ENCODE data around the gene CCDC33.

Gene CCDC33

DNA sequence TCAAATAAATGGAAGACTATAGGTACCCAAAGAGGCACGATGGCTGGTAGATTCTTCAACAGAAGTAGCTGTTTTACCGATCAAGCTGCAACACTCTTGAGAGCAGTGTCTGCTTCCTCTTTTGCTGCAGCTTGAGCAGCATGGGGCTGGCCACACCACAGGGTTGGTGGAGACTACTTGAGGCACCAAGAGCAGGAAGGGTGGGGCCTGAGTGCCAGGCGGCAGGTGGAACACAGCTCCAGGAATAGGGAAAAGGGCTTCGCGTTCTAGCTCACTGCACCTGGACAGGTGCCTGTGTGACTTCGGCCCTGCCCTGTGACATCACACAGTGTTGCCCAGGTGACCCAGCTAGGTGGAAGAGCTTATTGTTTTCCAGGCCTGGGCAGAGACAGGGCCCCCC is at the start of gene CCDC33:
CCDC33 (plus strand) TSS at position 365 of the 400 bp plus-strand sequence. CDS start 394 bp downstream, outside the sequence.
- no peak for DNase-seq (ENCODE audit: low read depth)

DNA sequence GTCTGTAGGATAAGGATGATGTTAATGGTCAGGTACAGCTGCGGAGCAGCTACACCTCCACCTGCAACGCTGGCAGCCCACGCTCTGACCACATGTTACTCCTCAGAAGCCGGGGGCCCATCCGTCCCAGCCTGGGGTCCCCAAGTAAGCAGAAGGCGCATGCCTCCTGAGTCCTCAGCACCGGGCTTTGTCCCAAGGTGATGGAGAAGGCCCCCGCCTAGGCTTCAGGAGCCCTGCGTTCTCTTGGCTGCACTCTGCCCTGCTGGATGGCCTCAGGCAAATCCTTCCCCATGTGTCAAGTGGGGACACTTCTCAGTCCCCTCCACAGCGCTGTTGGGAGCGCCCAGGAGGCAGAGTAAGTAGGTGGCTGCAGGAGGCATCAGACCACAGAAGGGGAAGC is 47.9 kb upstream of the CCDC33 start:
- DNase-seq (ENCODE audit: low read depth): no peak

DNA sequence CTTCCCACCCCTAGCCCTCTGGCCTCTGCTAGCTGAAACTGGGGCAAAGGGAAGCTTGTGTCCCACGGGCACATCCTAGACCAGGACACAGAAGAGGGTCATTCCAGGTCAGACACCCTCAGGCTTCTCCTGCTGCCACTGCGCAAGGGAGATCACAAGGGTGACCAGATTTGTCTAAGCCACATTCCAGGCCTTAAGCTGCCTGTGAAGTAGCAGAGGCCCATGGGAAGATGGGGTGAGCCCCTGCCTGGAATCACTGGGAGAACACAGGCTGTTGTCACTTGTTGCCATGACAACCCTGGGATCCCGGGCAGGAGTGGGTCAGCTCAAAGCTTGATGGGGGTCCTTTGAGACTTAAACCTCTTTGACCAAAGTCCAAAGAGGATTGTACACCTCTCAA is 44.3 kb upstream of the CCDC33 start:
- no peak for DNase-seq (ENCODE audit: low read depth)

DNA sequence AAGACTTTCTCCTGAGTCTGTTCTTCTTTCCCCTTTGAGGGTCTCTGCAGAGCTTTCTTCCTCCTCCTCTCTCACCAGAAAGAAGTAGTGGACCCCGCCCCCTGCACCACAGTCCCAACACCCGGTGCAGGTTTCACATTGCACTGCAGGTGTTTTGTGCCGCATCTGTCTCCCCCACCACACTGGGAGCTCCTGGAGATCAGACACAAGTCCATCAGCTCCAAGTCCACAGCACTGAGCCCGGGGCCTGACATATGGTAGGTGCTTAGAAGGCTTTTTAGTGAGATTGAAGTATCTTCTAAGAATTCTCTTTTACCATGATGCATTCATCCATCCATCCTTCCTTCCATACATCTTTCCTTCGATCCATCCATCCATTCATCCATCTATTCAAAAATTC is 43.4 kb upstream of the CCDC33 start:
- no peak for DNase-seq (ENCODE audit: low read depth)

DNA sequence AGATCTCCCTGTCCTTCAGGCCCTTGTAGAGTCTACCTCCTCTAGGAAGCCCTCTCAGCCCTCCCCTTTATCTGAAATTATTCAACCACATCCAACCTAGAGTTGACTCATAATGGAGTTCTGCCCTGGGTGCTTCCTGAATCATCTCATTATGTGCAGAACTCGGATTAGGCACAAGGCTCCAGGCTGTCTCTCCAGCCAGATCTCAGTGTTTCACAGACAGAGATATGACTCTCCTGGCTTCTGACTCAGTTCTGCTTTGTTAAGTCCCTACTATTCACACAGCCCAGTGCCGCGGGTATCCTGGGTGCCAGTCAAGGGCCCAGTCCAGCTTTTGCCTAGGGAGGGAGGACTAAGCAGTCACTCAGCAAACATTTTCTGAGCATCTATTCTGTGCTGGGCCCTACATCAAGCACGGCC is 42.8 kb upstream of the CCDC33 start:
- peak; percentile 80 for DNase-seq (ENCODE audit: low read depth)

DNA sequence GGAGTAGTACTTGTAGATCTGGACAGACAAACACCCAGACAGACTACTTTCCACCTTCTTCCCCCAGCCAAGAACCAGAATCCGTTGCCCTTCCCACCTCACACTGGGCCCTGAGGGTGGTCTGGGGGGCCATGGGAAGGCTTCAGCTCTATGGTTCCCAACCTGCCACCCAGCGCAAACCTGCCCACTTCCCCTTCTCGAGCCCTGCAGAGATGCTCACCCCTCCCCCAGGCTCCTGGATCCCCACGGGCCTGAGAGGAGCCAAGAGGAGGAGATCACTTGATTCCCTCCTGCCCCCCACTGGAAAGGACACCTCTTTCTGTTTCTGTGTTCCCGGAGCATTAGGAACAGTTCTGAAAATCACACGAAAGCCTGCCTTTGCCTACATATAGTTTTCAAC is 42.2 kb upstream of the CCDC33 start:
- no peak for DNase-seq (ENCODE audit: low read depth)

DNA sequence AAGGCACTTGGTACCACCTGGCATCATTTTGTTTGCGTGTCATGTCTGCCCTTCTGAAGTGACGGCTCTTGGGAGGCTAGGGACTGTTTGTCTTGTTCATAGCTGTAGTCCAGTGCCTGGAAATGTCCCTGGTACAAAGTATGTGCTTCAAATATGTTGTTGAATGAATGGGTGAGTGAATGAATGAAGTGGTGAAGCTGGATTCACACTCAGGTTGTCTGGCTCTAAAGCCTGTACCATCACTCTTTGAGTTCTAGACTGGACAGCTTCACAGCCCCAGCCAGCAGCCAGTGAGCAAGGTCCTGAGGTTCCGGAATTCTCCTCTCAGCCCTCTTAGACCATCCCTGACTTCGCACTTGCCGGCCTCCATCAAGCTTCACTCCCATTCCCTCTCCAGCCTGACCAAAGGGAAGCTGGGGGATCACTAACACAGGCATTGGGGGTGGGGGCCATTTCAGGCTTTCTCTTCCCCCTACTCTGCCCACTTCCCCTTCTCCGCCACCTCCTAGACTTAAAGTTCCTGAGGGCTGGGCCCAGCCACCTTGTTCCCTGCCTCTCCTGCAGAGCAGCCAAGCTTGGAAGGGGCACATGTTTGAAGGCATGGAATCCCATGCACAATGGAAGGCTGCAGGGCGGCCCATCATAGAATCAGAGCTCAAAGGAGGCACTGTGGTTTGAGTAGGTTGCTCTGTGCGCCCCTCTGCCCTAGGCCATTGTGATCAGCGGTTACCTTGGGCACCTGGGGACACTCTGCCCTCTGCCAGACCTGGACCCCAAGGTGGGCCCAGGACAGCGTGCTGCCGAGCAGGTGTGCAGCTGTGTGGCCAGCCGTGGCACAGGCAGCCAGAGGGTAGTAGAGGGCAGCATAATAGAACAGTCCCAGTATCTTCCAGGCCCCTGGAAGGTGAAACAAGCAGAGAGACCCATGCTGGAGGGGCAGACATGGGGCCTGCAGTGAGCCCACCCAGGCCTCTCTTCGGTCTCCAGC is 41.3 kb upstream of the CCDC33 start:
- DNase-seq (ENCODE audit: low read depth): no peak

DNA sequence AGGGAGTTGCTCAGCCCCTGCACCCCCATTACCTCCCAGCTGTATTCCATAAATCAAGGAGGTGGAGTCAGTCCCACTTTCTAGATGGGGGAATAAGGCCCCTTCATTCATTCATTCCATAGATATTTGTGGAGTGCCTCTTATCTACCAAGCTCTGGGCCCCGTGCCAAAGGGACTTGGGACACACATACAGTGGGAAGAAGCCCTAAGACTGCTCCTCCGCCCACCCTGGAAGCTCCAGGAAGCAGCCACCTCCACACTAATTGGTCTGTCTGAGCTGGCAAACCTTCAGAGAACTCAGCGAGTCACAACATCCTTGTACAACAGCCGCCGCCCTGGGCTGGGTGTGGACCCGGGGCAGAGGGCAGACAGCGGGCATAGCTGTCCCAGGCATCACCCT is 40.0 kb upstream of the CCDC33 start:
- DNase-seq (ENCODE audit: low read depth): peak; percentile 100

DNA sequence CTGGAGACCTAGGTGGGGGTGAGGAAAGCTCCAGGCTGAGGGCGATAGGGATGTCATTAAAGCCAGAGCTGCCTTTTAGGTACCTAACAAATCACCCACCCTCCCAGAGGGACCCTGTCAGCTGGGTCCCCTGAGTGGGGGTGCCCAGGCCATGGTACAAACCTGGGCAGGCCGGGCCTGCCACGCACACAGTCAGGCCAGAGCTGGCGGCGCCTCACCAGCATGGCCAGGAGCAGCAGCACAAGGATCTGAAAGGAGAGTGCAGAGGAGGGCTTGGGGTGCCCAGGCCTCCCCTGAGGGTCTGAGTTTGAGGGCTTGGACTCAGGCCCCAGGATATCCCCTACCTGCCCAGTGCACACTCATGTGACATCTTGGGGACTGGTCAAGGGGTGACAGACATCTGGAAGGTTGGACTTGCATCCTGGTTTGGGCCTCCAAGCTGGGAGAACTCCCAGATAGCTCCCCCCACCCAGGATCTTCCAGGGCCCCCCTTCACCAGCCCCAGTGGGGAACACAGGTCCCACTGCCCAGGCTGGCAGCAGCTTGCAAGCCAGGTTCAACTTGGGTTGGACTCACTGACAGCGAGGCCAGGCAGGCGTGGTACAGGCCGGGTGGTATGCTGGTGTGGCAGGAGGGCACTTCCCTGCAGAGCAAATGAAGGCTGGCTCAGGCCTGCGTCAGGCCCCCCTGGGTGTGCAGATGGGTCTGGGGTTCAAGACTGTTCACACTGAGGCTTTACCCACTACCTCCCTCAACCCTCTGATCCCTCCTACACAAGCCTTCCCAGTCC is 38.8 kb upstream of the CCDC33 start:
- no peak for DNase-seq (ENCODE audit: low read depth)

DNA sequence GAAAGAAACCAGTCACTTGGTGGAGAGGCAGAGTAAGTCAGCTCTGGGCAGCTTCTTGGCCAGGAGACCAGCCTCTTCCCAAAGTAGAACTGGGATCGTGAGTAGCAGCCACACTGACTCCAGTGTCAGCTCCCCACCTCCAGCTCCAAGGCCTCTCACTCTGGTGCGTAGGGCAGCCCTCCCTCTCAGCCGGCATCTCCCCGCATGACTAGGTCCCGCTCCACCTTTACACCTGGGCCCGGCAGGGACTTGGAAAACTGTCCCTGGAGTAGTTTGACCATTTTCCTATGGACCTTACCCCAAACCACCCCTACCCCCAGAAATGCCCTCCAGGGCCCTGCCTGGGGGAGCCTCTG is 36.9 kb upstream of the CCDC33 start:
- no peak for DNase-seq (ENCODE audit: low read depth)

DNA sequence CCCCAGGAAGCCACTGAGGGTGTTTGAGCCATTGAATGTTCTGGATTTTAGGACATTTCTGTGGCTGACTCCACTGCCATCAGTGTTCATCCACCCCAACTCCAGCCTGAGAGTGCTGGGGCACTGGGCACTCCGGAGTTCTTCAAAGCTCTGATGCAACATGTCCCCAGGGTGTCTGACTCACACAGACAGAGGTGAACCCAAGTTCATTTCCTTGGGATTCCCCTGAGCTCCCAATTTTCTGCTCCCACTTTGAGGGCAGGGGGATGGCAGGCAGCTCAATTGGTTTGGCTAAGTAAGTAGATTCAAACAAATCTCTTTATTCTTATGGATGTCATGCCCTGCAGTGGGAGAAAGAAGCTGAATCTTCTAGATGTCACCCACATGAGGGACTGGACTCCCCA is 35.7 kb upstream of the CCDC33 start:
- no peak for DNase-seq (ENCODE audit: low read depth)

DNA sequence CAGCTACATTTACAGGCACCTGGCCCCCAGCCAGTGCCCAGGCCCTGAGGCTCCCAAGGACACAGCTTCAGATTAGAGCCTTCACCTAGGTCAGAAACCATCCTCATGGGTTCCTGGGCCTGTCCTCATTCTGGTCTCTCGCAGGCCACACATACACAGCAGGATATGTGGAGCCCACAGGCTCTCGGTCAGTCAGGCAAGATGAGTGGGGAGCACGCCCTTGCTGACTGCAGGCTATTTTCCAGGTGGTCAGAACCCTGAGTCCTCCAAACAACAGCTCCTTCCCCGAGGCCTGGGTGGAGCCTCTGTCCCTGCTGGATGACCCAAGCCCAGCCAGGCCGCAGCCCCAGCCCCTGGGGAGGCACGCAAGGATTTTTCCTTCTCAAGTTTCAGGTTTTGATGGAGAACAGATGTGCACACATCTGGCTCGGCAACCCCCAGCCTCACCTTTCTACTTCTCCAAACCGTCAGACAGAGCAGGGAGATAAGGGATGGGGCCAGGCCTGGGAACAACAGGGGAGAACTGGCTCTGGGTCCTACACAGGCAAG is 35.2 kb upstream of the CCDC33 start:
- DNase-seq (ENCODE audit: low read depth): no peak

DNA sequence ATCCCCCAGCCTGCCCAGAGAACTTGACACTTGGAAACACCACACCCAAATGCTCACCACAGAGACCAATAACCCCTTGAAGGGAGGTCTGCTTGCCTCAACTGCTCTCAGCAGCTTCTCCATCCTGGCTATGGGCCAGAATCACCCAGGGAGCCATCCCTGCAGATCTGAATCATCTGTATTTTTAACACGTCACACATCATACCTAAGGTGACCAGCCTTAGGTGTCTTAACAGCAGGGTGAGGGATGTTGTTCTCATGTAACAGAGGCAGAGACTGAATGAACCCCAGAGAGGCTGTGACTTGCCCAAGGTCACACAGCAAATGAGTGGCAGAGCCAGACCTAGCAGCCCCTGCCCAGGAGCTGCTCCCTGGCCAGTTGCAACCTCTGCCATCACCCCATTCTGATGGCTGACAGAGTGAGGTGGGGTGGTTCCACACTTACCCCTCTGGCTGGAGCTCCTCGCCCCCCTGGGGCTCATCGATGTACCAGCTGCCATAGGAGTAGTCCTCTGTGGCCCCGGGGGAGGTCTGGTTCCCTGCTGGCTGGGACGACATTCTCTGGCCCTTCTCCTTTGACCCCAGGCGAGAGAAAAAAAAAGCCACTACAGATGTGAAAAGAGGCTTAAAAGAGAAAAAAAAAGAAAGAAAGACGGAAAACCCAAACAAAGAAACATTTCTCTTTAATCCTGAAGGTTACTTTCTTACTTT is 34.3 kb upstream of the CCDC33 start:
- DNase-seq (ENCODE audit: low read depth): no peak

DNA sequence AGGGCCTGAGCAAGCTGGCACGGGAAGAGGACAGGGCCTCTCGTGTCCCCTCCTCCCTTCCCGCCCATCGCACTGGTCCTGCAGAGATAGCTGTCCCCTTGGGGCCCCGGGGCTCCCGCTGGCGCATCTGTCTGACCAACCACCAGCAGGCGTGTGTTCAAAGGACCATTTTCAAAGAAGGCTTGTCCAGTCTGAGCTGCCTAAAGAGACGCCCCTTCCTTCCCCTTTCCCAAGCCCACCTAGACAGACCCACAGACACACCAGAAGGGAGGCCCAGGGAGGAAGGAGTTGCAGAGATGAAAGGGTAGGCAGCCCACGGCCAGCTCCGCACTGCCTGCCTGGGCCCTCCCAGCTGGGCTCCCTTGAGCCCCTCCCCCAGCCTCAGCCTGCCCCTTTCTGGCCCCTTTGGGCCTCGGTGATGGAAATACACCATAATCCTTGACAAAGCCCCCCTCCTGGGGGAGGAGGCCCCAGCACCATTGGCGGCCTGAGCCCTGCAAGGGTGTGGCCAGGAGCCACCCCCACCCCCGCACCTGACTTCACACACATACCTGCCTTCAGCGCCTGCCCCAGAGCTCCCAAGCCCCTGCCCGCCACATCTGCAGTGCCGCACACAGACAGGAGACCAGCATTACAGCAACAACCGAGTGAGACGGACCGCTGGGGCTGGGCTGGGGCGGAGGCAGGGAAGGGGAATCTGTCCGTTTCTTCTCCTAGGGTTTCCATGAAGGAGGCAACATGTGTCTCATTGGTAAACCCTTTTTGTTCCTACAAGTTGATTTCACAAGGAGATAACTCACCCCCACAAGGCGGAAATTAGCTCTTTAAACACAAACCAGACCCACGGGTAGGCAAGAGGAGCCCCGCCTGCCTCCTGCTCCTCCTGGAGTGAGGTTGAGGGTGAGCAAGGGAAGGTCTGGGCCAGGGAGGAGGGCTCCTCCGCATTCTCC is 33.4 kb upstream of the CCDC33 start, which contains the start of gene STRA6:
STRA6 (minus strand) TSS at position 336 of the 950 bp plus-strand sequence. CDS start 520 bp downstream, outside the sequence.
- no peak for DNase-seq (ENCODE audit: low read depth)

DNA sequence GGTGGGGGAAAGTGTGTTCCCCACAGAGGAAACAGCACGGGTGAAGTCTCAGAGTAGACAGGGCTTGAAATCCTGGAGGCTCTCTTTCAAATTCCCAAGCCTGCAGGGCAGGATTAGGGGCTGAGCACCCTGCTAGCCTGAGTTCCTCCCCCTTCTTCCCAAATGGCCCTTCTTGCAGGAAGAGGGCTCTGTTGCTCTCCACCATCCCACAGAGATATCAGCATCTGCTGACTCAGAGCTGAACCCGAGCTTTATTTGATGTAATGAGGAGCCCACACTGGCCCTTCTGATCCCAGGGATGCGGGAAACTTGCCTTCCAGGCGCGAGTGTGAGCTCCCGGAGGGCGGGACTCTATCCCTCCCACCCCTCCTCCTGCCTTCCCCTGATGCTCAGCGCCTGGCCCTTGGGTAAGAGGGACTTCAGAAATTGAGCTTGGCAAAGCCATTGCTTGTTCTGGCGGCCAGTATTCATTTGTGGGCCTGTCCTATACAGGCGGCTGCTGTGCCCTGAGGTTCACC is 32.2 kb upstream of the CCDC33 start:
- DNase-seq (ENCODE audit: low read depth): no peak

DNA sequence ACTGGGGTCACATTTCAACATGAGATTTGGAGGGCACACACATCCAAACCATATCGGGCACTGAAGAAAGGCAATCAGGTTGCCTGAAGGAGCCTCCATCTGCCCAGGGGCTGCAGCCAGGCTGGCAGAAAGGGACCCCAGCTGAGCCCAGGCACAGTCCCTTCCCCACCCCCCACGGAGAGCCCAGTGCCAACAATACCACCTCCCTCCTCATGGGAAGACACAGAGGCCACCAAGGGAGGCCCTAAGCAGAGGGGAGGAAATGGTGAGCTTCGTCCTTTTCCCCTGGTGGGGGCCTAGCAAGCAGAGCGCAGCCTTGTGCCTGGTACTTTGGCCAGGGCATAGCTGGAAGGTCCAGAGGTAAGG is 30.6 kb upstream of the CCDC33 start:
- DNase-seq (ENCODE audit: low read depth): no peak

DNA sequence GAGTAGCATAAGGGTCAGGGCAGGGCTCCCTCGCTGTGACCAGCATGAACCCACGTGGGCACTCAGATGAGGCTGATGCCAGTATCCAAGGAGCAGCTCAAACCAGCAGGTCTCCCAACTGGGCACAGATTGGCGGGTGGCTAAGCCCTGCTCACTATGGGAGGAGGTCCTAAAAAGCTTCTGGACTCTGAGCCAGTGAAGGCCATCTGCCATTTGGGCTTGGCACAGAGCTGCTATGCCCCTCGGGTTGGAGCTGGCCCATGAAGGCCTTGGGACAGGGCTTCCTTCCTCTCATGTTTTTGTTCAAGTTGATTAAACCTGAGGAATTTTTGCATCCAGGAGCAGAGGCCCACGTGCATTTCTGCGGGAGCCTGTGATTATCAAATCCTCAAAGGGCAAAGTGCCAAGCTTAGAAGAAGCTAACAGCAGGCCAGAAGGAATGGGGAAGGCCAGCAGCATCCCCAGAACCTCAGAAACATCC is 29.3 kb upstream of the CCDC33 start:
- DNase-seq (ENCODE audit: low read depth): no peak

DNA sequence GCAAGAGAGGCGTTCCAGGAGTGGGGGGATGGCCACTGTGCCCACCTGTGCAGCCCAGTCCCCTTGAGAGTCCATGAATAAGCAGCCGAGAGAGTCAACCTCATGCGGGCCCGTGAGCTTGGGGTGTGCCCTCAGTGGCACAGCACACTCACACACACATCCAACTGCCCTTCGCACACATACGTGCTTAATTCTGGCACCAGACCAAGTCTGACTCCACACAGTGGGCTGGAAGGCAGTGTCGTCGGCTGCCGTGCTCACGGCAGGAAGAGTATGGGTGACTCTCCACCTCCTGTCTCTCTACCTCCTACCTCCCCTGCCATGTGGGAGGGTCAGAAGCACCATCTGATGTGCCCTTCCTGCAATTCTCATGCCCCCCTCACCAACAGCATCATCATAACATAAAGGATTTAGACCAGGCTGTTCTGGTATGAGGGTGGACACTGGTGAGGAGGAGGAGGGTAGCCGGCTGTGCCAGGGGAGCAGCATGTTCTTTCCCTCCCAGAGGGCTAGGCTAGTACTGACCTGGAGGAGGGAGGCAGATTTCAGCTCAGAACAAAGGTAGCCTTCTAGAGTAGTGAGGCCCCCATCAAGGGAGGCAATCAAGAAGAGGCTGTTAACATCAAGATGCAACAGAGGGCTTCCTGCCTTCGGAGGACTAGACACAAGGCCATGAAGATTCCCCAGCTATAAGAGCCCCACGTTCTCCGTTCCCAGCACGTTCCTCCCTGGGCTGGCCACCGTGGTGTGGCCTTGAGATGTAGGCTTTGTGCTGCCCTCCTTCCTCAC is 28.3 kb upstream of the CCDC33 start:
- no peak for DNase-seq (ENCODE audit: low read depth)

DNA sequence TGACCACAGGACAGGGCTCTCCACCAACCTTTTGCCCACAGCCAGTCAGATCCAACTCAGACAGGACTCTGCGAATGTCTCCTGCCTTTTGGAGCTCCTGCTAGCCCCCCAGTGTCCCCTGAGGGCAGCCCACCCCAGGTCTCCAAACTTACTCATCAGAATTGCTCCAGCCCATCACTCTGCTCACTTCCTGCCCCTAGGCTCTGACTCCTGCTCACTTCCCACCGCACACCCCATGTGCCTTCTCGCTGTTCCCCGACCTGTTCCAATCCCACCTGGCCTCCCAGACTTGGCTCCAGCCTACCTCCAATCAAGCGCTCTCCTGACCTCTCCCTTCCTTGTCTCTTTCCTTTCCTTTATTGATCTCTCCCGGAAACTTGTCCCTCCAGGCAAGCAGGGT is 27.6 kb upstream of the CCDC33 start:
- DNase-seq (ENCODE audit: low read depth): no peak
